OCI-LY1 (cell line): ENCODE data around the gene CAMK2D.

Experiments used
- EZH2 ChIP-seq: fragments of 200-600 bp; sonication (generic), shearing (Covaris generic); IDR thresholded peaks from 2 replicates; pipeline ENCODE4 v1.8.0; 2017; ENCODE audit warnings: borderline replicate concordance, mixed run types, mild to moderate bottlenecking, antibody characterized with exemption, low read length, moderate library complexity, mixed read lengths
- TF ChIP-seq, protein P1 (sequence below): fragments of 200-600 bp; sonication (generic), shearing (Covaris generic); IDR thresholded peaks from 2 replicates; pipeline ENCODE4 v1.5.1; 2017; ENCODE audit warnings: mild to moderate bottlenecking, antibody characterized with exemption, low read length, moderate library complexity, mixed read lengths

- TF ChIP-seq, protein P1, sequence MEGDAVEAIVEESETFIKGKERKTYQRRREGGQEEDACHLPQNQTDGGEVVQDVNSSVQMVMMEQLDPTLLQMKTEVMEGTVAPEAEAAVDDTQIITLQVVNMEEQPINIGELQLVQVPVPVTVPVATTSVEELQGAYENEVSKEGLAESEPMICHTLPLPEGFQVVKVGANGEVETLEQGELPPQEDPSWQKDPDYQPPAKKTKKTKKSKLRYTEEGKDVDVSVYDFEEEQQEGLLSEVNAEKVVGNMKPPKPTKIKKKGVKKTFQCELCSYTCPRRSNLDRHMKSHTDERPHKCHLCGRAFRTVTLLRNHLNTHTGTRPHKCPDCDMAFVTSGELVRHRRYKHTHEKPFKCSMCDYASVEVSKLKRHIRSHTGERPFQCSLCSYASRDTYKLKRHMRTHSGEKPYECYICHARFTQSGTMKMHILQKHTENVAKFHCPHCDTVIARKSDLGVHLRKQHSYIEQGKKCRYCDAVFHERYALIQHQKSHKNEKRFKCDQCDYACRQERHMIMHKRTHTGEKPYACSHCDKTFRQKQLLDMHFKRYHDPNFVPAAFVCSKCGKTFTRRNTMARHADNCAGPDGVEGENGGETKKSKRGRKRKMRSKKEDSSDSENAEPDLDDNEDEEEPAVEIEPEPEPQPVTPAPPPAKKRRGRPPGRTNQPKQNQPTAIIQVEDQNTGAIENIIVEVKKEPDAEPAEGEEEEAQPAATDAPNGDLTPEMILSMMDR = no peak
- TF ChIP-seq EZH2 = no peak
These were observed 174.4 kb downstream of the CAMK2D start for GRCh38 chr4:113587156-113587555.
